ENCODE measurements around the gene ORMDL2.
A peak's percentile ranks its signal among the peaks of the same experiment; 100 is the strongest.
"Not testable (repeated sequence)": the region's sequence is repeated elsewhere in the genome, so short reads cannot be mapped to it uniquely, and the experiment has no call there.

The ORMDL2 gene

DNA sequence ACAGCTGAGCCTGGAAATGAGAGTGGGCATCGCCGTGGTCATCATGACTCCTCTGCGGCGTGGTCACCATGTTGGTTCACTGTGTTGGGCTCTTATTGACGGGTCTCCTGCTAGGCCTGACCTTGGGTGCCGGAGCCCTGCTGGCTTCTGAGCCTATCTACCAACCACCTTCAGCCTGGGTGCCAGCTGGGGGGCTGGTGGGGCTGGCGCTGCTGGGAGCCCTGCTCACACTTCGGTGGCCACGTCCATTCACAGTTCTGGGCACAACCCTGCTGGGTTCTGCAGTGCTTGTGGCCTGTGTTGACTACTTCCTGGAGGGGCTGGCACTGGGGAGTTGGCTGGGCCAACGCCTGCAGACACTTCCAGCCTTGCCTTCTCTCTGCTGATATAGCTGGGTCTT, 15.2 kb downstream of the ORMDL2 start:
- in situ Hi-C loops (cut with MboI; ENCODE audit: low sequenced_read_pairs), result no loop called here
- Histone ChIP-seq H3K9me3 (no peaks in the 10 kb centered on the region), H3K27me3 (ENCODE audit: low read depth) (no peaks in the 10 kb centered on the region), H3K4me3 (no peak overlapping the region), H3K4me1 (peaks cover 13% of the 10 kb centered on the region), H3K36me3 (replicated peaks) (no peaks in the 10 kb centered on the region; the same call in 1 of the 2 replicates)
- DNase-seq (ENCODE audit: low spot score in 2 of 2), result no peak

DNA sequence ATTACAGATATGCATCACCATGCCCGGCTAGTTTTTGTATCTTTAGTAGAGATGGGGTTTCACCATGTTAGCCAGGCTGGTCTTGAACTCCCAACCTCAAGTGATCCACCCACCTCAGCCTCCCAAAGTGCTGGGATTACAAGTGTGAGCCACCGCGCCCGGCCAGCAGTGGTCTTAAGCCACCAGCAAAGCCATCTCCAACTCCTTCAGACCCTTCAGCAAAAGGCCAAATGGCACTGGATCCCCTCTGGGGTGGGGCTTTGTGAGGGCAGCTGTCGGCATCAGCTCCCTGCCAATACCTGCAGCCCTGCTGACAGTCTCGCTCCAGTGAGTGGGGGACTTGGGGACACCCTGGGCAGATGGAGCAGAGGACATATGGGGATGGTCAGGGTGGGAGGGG, 16.6 kb downstream of the ORMDL2 start:
- DNase-seq (ENCODE audit: low spot score in 2 of 2); H3K27me3 ChIP-seq (ENCODE audit: low read depth); H3K36me3 ChIP-seq (replicated peaks); H3K9me3 ChIP-seq; H3K4me1 ChIP-seq; H3K4me3 ChIP-seq; in situ Hi-C loops (cut with MboI; ENCODE audit: low sequenced_read_pairs): not testable (repeated sequence)

GRCh38 chr12:55838361-55838760, 20.5 kb downstream of the ORMDL2 start:
- H3K27me3 ChIP-seq (ENCODE audit: low read depth), result no peaks in the 10 kb centered on the region
- no peak for DNase-seq (ENCODE audit: low spot score in 2 of 2)
- in situ Hi-C loops (cut with MboI; ENCODE audit: low sequenced_read_pairs), result no loop called here
- H3K4me1 ChIP-seq, result no peaks in the 10 kb centered on the region
- no peak overlapping the region for H3K4me3 ChIP-seq
- no peaks in the 10 kb centered on the region for H3K36me3 ChIP-seq (replicated peaks)
- H3K9me3 ChIP-seq, result no peaks in the 10 kb centered on the region

GRCh38 chr12:55839345-55840140, 21.7 kb downstream of the ORMDL2 start:
- H3K4me3 ChIP-seq, result no peak overlapping the region
- H3K36me3 ChIP-seq (replicated peaks), result no peaks in the 10 kb centered on the region
- DNase-seq (ENCODE audit: low spot score in 2 of 2), result no peak
- H3K9me3 ChIP-seq, result no peaks in the 10 kb centered on the region
- H3K4me1 ChIP-seq, result no peaks in the 10 kb centered on the region
- in situ Hi-C loops (cut with MboI; ENCODE audit: low sequenced_read_pairs), result no loop called here
- H3K27me3 ChIP-seq (ENCODE audit: low read depth), result no peaks in the 10 kb centered on the region

- no peaks in the 10 kb centered on the region for H3K4me1 ChIP-seq
- H3K4me3 ChIP-seq, result no peak overlapping the region
- in situ Hi-C loops (cut with MboI; ENCODE audit: low sequenced_read_pairs), result no loop called here
- H3K27me3 ChIP-seq (ENCODE audit: low read depth), result no peaks in the 10 kb centered on the region
- no peaks in the 10 kb centered on the region for H3K9me3 ChIP-seq
- H3K36me3 ChIP-seq (replicated peaks), result no peaks in the 10 kb centered on the region
- no peak for DNase-seq (ENCODE audit: low spot score in 2 of 2)
These were observed 22.9 kb downstream of the ORMDL2 start for GRCh38 chr12:55840581-55841351.

DNA sequence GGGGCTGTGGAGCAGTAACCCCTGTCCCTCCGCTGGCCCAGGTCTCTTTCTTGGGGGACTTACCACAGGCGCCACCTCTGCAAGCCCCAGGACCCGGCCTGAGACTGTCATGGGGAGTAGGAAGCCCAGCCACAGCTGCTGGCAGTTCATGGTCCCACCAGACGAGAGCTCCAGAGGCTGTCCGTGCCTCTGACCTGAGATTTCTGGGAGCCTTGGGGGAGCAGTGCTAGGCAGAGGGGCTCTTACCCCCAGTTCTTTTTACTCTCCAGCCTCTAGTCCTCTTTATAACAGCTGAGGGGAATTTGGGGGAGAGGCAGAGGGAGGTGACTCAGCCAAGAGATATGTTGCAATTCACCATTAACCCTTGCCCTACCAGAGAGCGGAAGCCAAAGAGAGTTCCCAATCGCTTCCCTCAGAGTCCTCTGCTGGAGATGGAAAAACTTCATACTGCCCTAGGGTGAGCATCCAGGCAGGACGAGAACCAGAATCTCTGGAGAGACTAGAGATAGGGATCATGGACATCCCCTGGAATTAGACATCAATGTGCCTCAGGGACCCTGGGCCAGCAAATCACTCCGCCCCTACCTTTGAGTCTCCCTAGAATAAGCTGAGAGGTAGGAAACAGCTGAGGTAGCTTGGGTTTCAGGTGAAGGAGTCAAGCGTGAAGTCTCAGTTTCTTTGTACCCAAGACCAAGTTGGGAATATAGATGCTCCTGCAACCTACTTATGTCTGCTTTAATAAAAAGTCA, 25.0 kb downstream of the ORMDL2 start, which contains the start of gene MMP19:
Gene MMP19 (minus strand): TSS at position 256 of the 749 bp plus-strand sequence. CDS start 106 bp downstream, at position 150.
- Histone ChIP-seq H3K27me3 (ENCODE audit: low read depth) (peaks cover 7% of the 10 kb centered on the region; the same call in 1 of the 2 replicates), H3K9me3 (no peaks in the 10 kb centered on the region), H3K4me1 (no peaks in the 10 kb centered on the region), H3K4me3 (no peak within 1 kb of the TSS), H3K36me3 (replicated peaks) (no peaks in the 10 kb centered on the region)
- in situ Hi-C loops (cut with MboI; ENCODE audit: low sequenced_read_pairs), result no loop called here
- no peak for DNase-seq (ENCODE audit: low spot score in 2 of 2)

DNA sequence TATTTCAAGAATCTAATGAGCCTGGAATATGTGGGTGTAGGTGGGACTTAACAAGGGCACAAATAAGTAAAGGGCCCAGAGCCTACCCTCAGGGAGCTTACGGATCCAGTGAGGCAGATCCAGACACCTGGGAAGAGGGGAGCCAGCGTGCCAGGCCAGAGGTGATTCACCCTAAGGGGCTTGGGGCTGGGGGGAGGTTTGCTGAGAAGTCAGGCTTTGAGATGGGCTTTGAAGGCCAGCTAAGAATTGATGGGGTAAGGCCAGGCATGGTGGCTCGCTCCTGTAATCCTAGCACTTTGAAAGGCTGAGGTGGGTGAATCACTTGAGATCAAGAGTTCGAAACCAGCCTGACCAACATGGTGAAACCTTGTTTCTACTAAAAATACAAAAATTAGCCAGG, 25.6 kb downstream of the ORMDL2 start:
- Histone ChIP-seq H3K4me3 (no peak overlapping the region), H3K4me1 (no peaks in the 10 kb centered on the region), H3K27me3 (ENCODE audit: low read depth) (peaks cover 7% of the 10 kb centered on the region; the same call in 1 of the 2 replicates), H3K36me3 (replicated peaks) (no peaks in the 10 kb centered on the region), H3K9me3 (no peaks in the 10 kb centered on the region)
- in situ Hi-C loops (cut with MboI; ENCODE audit: low sequenced_read_pairs), result no loop called here
- no peak for DNase-seq (ENCODE audit: low spot score in 2 of 2)

GRCh38 chr12:55844961-55845360, 27.1 kb downstream of the ORMDL2 start:
- no peak overlapping the region for H3K4me3 ChIP-seq
- no peaks in the 10 kb centered on the region for H3K36me3 ChIP-seq (replicated peaks)
- no peaks in the 10 kb centered on the region for H3K9me3 ChIP-seq
- no peaks in the 10 kb centered on the region for H3K4me1 ChIP-seq
- in situ Hi-C loops (cut with MboI; ENCODE audit: low sequenced_read_pairs), result no loop called here
- peaks cover 10% of the 10 kb centered on the region; the same call in 1 of the 2 replicates for H3K27me3 ChIP-seq (ENCODE audit: low read depth)
- no peak for DNase-seq (ENCODE audit: low spot score in 2 of 2)

GRCh38 chr12:55845361-55845760, 27.5 kb downstream of the ORMDL2 start:
- no peaks in the 10 kb centered on the region for H3K9me3 ChIP-seq
- no peak for DNase-seq (ENCODE audit: low spot score in 2 of 2)
- H3K4me3 ChIP-seq, result no peak overlapping the region
- H3K4me1 ChIP-seq, result no peaks in the 10 kb centered on the region
- H3K27me3 ChIP-seq (ENCODE audit: low read depth), result peaks cover 12% of the 10 kb centered on the region; the same call in 1 of the 2 replicates
- no peaks in the 10 kb centered on the region for H3K36me3 ChIP-seq (replicated peaks)
- in situ Hi-C loops (cut with MboI; ENCODE audit: low sequenced_read_pairs), result no loop called here

- no peak for DNase-seq (ENCODE audit: low spot score in 2 of 2)
- Histone ChIP-seq H3K36me3 (replicated peaks) (no peaks in the 10 kb centered on the region), H3K27me3 (ENCODE audit: low read depth) (peaks cover 12% of the 10 kb centered on the region; the same call in 1 of the 2 replicates), H3K4me3 (no peak overlapping the region), H3K4me1 (no peaks in the 10 kb centered on the region), H3K9me3 (no peaks in the 10 kb centered on the region)
- in situ Hi-C loops (cut with MboI; ENCODE audit: low sequenced_read_pairs), result no loop called here
These were observed 28.1 kb downstream of the ORMDL2 start for GRCh38 chr12:55845785-55846496.

DNA sequence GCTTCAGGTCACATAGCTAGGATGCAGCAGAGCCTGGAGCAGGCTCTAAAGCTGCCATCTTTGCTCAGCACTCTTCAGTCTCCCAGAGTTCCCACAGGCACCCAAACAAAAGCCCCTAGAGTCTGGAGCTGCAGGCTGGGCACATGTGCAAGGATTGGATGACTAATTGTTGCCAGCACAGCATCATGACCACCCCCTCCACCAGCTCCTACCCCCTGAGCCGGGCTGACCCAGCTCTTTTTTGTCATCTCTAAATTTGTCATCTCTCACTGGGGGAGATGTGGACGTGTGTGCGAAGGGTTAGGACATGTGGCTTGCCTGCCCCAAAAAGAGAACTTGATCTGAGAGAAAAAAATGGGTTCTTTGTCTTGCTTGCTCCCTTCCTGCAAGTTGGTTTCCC, 29.2 kb downstream of the ORMDL2 start:
- peaks cover 12% of the 10 kb centered on the region; the same call in 1 of the 2 replicates for H3K27me3 ChIP-seq (ENCODE audit: low read depth)
- no peaks in the 10 kb centered on the region for H3K36me3 ChIP-seq (replicated peaks)
- no peaks in the 10 kb centered on the region for H3K4me1 ChIP-seq
- no peaks in the 10 kb centered on the region for H3K9me3 ChIP-seq
- in situ Hi-C loops (cut with MboI; ENCODE audit: low sequenced_read_pairs), result no loop called here
- DNase-seq (ENCODE audit: low spot score in 2 of 2), result no peak
- no peak overlapping the region for H3K4me3 ChIP-seq

GRCh38 chr12:55847603-55848291, 29.9 kb downstream of the ORMDL2 start:
- no peak overlapping the region for H3K4me3 ChIP-seq
- DNase-seq (ENCODE audit: low spot score in 2 of 2), result peak in 1 of 2 experiments; percentile 49

More at GRCh38 chr12:55847603-55848291, 29.9 kb downstream of the ORMDL2 start:
- H3K27me3 ChIP-seq (ENCODE audit: low read depth), result peaks cover 12% of the 10 kb centered on the region; the same call in 1 of the 2 replicates
- no peaks in the 10 kb centered on the region for H3K4me1 ChIP-seq
- in situ Hi-C loops (cut with MboI; ENCODE audit: low sequenced_read_pairs), result no loop called here
- no peaks in the 10 kb centered on the region for H3K9me3 ChIP-seq
- no peaks in the 10 kb centered on the region for H3K36me3 ChIP-seq (replicated peaks)

Measured in HAP-1 (cell line).